Measurements from ENCODE around the gene PDE4D. TPM values are rescaled to one million over a fixed set of nuclear protein-coding genes. Genes with fewer than 3 reads are reported as not detected.

The PDE4D gene
- total RNA-seq, 1 experiment from 2014 or later, result 61.2 TPM

GRCh38 chr5:59143926-59144333 is 749.6 kb downstream of the PDE4D start:
- no peak overlapping the region for H2AFZ ChIP-seq (ENCODE audit: low read length)
- no peak overlapping the region for H3K27ac ChIP-seq (ENCODE audit: low read length)
- no peak overlapping the region for H3K4me3 ChIP-seq (ENCODE audit: low read length)
- no peak overlapping the region for H3K4me2 ChIP-seq (ENCODE audit: low read depth, low read length, poor library complexity, severe bottlenecking)
- H3K9me2 ChIP-seq (replicated peaks; ENCODE audit: insufficient read depth, low read length), result no peaks in the 10 kb centered on the region
- H3K4me1 ChIP-seq (ENCODE audit: low read length), result no peaks in the 10 kb centered on the region
- no peaks in the 10 kb centered on the region for H3K9me3 ChIP-seq (ENCODE audit: low read length)
- H3K27me3 ChIP-seq (ENCODE audit: low read length), result no peaks in the 10 kb centered on the region
- no peak overlapping the region for H3K9ac ChIP-seq (ENCODE audit: low read length)
- no peak for DNase-seq
- no peaks in the 10 kb centered on the region for H3K79me2 ChIP-seq (ENCODE audit: low read length)
- H3K36me3 ChIP-seq (ENCODE audit: insufficient read depth, low read length), result no peaks in the 10 kb centered on the region
- no peaks in the 10 kb centered on the region for H4K20me1 ChIP-seq (ENCODE audit: insufficient read depth, low read depth, low read length)

DNA sequence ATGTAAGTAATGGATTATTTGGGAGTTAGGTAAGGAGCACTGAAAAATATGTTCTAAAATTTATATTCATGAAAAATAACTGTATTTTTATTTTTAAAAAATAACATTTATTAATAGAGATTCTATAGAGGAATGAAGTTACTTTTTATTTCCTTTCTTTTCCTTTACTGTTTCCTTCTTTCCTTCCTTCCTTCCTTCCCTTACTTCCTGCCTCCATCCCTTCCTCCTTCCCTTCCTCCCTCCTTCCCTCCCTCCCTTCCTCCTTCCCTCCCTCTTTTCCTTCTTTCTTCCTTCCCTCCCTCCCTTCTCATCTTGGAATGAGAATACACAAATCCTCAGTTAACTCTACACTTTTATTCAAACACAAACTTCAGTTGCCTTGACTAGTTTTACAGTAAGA is 750.6 kb downstream of the PDE4D start:
- no peaks in the 10 kb centered on the region for H3K27me3 ChIP-seq (ENCODE audit: low read length)
- no peak overlapping the region for H3K27ac ChIP-seq (ENCODE audit: low read length)
- H3K4me1 ChIP-seq (ENCODE audit: low read length), result no peaks in the 10 kb centered on the region
- H3K79me2 ChIP-seq (ENCODE audit: low read length), result no peaks in the 10 kb centered on the region
- no peaks in the 10 kb centered on the region for H3K36me3 ChIP-seq (ENCODE audit: insufficient read depth, low read length)
- no peak overlapping the region for H3K9ac ChIP-seq (ENCODE audit: low read length)
- H3K9me2 ChIP-seq (replicated peaks; ENCODE audit: insufficient read depth, low read length), result no peaks in the 10 kb centered on the region
- H3K4me3 ChIP-seq (ENCODE audit: low read length), result no peak overlapping the region
- DNase-seq, result no peak
- H4K20me1 ChIP-seq (ENCODE audit: insufficient read depth, low read depth, low read length), result no peaks in the 10 kb centered on the region
- H3K4me2 ChIP-seq (ENCODE audit: low read depth, low read length, poor library complexity, severe bottlenecking), result no peak overlapping the region
- no peak overlapping the region for H2AFZ ChIP-seq (ENCODE audit: low read length)
- H3K9me3 ChIP-seq (ENCODE audit: low read length), result no peaks in the 10 kb centered on the region

- Histone ChIP-seq H3K79me2 (ENCODE audit: low read length) (no peaks in the 10 kb centered on the region), H3K4me3 (ENCODE audit: low read length) (no peak overlapping the region), H3K27me3 (ENCODE audit: low read length) (no peaks in the 10 kb centered on the region), H3K4me2 (ENCODE audit: low read depth, low read length, poor library complexity, severe bottlenecking) (no peak overlapping the region), H3K9me2 (replicated peaks; ENCODE audit: insufficient read depth, low read length) (no peaks in the 10 kb centered on the region), H3K27ac (ENCODE audit: low read length) (no peak overlapping the region), H4K20me1 (ENCODE audit: insufficient read depth, low read depth, low read length) (no peaks in the 10 kb centered on the region), H3K9ac (ENCODE audit: low read length) (no peak overlapping the region), H2AFZ (ENCODE audit: low read length) (no peak overlapping the region), H3K9me3 (ENCODE audit: low read length) (no peaks in the 10 kb centered on the region), H3K36me3 (ENCODE audit: insufficient read depth, low read length) (no peaks in the 10 kb centered on the region), H3K4me1 (ENCODE audit: low read length) (no peaks in the 10 kb centered on the region)
- DNase-seq, result no peak
Observed at GRCh38 chr5:59142138-59142537, 751.4 kb downstream of the PDE4D start.

DNA sequence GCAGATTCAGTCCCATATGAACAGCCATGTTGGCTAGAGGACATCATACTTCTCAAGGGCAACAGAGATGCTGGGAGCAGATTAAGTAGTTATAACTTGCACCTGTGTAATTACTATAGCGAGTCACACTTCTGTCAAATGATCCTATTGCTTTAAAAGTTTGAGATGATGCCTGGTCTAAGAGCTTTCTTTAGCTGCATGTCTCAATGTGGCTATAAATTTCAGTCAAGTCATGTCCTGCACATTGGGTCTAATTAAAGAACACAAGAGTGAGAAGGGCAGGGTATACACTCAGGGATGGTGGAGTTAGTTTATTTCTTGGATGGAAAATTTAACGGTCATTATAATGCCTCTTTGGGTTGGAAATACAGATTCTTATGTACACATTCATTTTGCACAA is 753.4 kb downstream of the PDE4D start:
- no peak for DNase-seq
- Histone ChIP-seq H3K9me3 (ENCODE audit: low read length) (no peaks in the 10 kb centered on the region), H3K79me2 (ENCODE audit: low read length) (no peaks in the 10 kb centered on the region), H2AFZ (ENCODE audit: low read length) (no peak overlapping the region), H3K27ac (ENCODE audit: low read length) (no peak overlapping the region), H3K9me2 (replicated peaks; ENCODE audit: insufficient read depth, low read length) (no peaks in the 10 kb centered on the region), H3K9ac (ENCODE audit: low read length) (no peak overlapping the region), H3K4me3 (ENCODE audit: low read length) (no peak overlapping the region), H3K27me3 (ENCODE audit: low read length) (no peaks in the 10 kb centered on the region), H3K4me2 (ENCODE audit: low read depth, low read length, poor library complexity, severe bottlenecking) (no peak overlapping the region), H3K4me1 (ENCODE audit: low read length) (no peaks in the 10 kb centered on the region), H3K36me3 (ENCODE audit: insufficient read depth, low read length) (no peaks in the 10 kb centered on the region), H4K20me1 (ENCODE audit: insufficient read depth, low read depth, low read length) (no peaks in the 10 kb centered on the region)

DNA sequence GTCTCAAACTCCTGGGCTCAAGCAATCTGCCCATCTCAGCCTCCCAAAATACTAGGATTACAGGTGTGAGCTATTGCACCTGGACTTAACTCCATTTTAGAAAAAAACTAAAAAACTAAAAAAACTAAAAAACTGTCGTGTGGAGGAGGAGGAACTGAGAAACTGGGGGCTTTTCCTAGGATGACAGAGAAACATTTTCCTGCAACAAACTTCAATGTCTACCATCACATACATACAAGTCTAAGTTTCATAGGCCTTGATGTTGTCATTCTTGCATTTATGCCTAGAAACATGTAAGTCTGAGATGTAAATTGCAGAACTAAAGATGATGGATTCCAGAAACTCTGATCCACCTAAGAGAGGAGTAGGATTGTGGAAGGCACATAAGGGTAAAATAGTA is 753.8 kb downstream of the PDE4D start:
- H3K79me2 ChIP-seq (ENCODE audit: low read length), result no peaks in the 10 kb centered on the region
- H3K4me1 ChIP-seq (ENCODE audit: low read length), result no peaks in the 10 kb centered on the region
- no peaks in the 10 kb centered on the region for H3K36me3 ChIP-seq (ENCODE audit: insufficient read depth, low read length)
- no peaks in the 10 kb centered on the region for H3K27me3 ChIP-seq (ENCODE audit: low read length)
- H3K9me3 ChIP-seq (ENCODE audit: low read length), result no peaks in the 10 kb centered on the region
- H3K27ac ChIP-seq (ENCODE audit: low read length), result no peak overlapping the region
- H3K9me2 ChIP-seq (replicated peaks; ENCODE audit: insufficient read depth, low read length), result no peaks in the 10 kb centered on the region
- no peak overlapping the region for H2AFZ ChIP-seq (ENCODE audit: low read length)
- no peaks in the 10 kb centered on the region for H4K20me1 ChIP-seq (ENCODE audit: insufficient read depth, low read depth, low read length)
- no peak overlapping the region for H3K4me2 ChIP-seq (ENCODE audit: low read depth, low read length, poor library complexity, severe bottlenecking)
- DNase-seq, result no peak
- H3K9ac ChIP-seq (ENCODE audit: low read length), result no peak overlapping the region
- H3K4me3 ChIP-seq (ENCODE audit: low read length), result no peak overlapping the region

DNA sequence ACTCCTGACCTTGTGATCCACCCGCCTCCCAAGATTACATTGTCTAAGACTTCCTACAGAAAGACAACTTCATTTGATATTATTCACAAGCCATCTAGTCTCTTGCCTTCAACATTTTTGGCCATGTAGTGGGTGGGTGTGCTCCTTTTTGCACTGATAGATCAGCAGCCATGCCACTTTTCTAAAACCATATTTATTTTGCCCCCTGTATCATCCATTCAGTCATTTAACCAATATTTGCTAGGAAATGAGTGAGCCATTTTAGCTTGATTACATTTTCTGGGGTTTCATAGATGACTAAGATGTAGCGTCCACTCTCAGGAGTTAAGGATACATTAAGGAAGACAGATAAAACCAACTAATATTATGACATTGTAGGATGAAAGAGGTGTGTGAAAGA is 755.0 kb downstream of the PDE4D start:
- Histone ChIP-seq H3K27me3 (ENCODE audit: low read length) (no peaks in the 10 kb centered on the region), H3K79me2 (ENCODE audit: low read length) (no peaks in the 10 kb centered on the region), H4K20me1 (ENCODE audit: insufficient read depth, low read depth, low read length) (no peaks in the 10 kb centered on the region), H3K4me1 (ENCODE audit: low read length) (no peaks in the 10 kb centered on the region), H3K9me2 (replicated peaks; ENCODE audit: insufficient read depth, low read length) (no peaks in the 10 kb centered on the region), H3K4me3 (ENCODE audit: low read length) (no peak overlapping the region), H3K9ac (ENCODE audit: low read length) (no peak overlapping the region), H3K36me3 (ENCODE audit: insufficient read depth, low read length) (no peaks in the 10 kb centered on the region), H3K9me3 (ENCODE audit: low read length) (no peaks in the 10 kb centered on the region), H3K27ac (ENCODE audit: low read length) (no peak overlapping the region), H2AFZ (ENCODE audit: low read length) (no peak overlapping the region), H3K4me2 (ENCODE audit: low read depth, low read length, poor library complexity, severe bottlenecking) (no peak overlapping the region)
- no peak for DNase-seq

- Histone ChIP-seq H3K9ac (ENCODE audit: low read length) (no peak overlapping the region), H3K9me3 (ENCODE audit: low read length) (no peaks in the 10 kb centered on the region), H3K4me2 (ENCODE audit: low read depth, low read length, poor library complexity, severe bottlenecking) (no peak overlapping the region), H3K36me3 (ENCODE audit: insufficient read depth, low read length) (no peaks in the 10 kb centered on the region), H4K20me1 (ENCODE audit: insufficient read depth, low read depth, low read length) (no peaks in the 10 kb centered on the region), H3K79me2 (ENCODE audit: low read length) (no peaks in the 10 kb centered on the region), H3K9me2 (replicated peaks; ENCODE audit: insufficient read depth, low read length) (no peaks in the 10 kb centered on the region), H3K4me3 (ENCODE audit: low read length) (no peak overlapping the region), H3K27ac (ENCODE audit: low read length) (no peak overlapping the region), H3K4me1 (ENCODE audit: low read length) (no peaks in the 10 kb centered on the region), H2AFZ (ENCODE audit: low read length) (no peak overlapping the region), H3K27me3 (ENCODE audit: low read length) (no peaks in the 10 kb centered on the region)
- DNase-seq, result no peak
Observed at GRCh38 chr5:59137846-59138245, 755.7 kb downstream of the PDE4D start.

DNA sequence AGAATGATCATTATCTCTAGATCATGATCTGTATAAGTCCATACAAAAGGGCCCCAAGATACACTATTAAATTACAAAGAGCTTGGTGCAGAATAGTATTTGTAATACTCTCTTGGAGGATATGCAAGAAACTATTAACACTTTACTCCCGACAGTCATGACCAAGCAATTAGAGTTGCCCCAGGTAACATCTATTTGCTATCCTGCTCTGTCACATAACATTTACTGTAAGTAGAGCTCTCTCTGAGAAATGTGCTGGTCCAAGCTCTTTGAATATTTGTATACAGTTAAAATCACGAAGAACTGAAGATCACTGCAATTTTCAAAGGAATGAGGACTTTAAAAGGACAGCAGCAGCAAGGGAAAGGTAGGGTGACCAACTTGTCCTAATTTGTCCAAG is 757.0 kb downstream of the PDE4D start:
- no peaks in the 10 kb centered on the region for H3K27me3 ChIP-seq (ENCODE audit: low read length)
- H3K4me1 ChIP-seq (ENCODE audit: low read length), result no peaks in the 10 kb centered on the region
- no peak overlapping the region for H3K4me2 ChIP-seq (ENCODE audit: low read depth, low read length, poor library complexity, severe bottlenecking)
- H2AFZ ChIP-seq (ENCODE audit: low read length), result no peak overlapping the region
- no peak for DNase-seq
- H3K9ac ChIP-seq (ENCODE audit: low read length), result no peak overlapping the region
- H3K9me2 ChIP-seq (replicated peaks; ENCODE audit: insufficient read depth, low read length), result no peaks in the 10 kb centered on the region
- no peaks in the 10 kb centered on the region for H3K79me2 ChIP-seq (ENCODE audit: low read length)
- H3K4me3 ChIP-seq (ENCODE audit: low read length), result no peak overlapping the region
- H3K27ac ChIP-seq (ENCODE audit: low read length), result no peak overlapping the region
- no peaks in the 10 kb centered on the region for H4K20me1 ChIP-seq (ENCODE audit: insufficient read depth, low read depth, low read length)
- no peaks in the 10 kb centered on the region for H3K36me3 ChIP-seq (ENCODE audit: insufficient read depth, low read length)
- no peaks in the 10 kb centered on the region for H3K9me3 ChIP-seq (ENCODE audit: low read length)

Data from Karpas-422 (cell line).